GM18526 (cell line): ENCODE results near the gene AGPS.

Experiments
- POLR2A ChIP-seq: IDR thresholded peaks from 3 replicates; pipeline ENCODE4 v1.6.1; 2011; ENCODE audit not compliant: insufficient read length; ENCODE audit errors: extremely low read depth

The AGPS gene

GRCh38 chr2:177495945-177496344 lies 103.4 kb downstream of the AGPS start:
- TF ChIP-seq POLR2A = no peak

DNA sequence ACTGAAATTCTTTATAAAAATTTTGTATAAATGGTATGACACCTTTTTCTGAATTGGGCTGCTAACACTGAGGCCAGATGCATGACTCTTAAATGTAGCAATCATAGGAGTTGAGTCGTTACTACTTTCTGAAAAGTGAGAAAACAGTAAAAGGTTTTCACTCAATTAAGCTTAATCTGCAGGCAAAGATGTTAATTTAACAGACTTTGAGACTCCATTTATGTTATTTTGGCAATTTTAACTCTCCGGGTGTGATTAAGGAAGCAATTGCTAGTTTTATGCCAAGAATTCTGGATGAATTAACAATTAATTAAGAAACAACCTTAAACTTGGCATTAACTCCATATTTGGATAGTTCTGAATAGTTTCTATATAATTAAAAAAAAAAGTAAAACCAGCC lies 104.3 kb downstream of the AGPS start:
- no peak for TF ChIP-seq POLR2A

DNA sequence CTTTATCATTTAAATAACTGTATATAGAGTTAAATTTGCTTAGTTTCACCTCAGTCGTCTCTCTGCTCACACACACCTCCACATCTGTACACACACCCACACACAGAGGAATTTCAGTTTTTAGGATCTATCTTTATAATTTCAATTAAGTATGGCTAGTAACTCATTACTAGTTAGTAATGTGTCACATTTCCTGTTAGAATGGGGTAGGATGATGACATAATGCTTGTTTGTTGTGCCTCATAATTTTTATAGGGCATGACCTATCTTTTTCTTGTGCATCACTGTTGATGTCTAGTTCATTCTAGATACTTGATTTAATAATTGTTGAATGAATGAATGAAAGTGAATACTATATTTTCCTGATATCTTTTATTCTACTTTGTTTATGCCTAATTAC lies 108.6 kb downstream of the AGPS start:
- no peak for TF ChIP-seq POLR2A

DNA sequence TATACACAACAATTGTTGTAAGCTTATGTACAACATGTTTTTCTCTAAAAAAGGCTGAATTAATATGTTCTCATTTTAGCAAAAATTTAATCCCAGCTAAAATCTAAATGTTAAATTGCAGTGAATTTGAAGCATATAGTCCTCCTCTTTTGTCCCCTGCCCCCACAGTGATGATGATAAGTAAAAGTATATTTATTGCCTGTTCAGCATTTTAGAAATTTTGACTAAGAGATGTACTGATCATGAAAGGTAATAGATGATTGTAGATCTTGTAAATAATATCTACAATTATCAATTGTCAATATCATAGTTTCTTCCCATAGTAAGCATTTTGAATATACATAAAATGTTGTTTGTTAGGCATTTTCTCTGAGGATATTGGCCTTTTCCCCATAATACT lies 113.9 kb downstream of the AGPS start:
- TF ChIP-seq POLR2A = no peak

GRCh38 chr2:177506998-177507397 lies 114.4 kb downstream of the AGPS start:
- no peak for TF ChIP-seq POLR2A

DNA sequence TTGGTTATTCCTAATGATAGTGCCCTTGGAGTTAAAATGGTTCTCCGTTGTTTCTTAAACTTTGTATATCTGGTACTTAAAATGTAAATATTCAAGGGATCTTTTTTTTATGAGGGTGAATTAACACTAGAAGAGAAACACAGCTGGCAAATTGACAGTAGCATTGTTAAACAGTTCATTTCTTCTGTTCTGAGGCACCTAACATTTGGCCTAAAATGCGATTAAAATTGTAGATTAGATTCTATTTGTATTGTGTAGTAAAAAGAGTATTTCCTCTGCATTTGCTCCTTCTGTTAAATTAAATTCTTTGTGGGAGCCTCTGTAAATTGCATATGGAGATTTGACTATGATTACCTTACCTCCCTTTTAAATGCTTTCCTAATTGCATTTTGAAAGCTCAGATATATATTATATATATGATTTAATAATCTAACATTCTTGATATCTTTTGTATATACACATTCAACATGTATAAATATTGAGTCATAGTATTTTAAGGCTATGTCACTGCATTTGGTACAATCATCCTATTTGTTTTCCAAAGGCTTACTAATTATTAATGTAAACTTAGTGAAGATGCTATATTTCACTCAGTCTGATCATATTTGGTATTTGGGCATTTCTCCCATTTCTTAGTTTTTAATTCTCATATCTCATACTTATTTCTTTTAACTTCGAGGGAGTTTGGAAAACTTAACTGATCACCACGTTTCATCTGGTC lies 124.4 kb downstream of the AGPS start:
- no peak for TF ChIP-seq POLR2A

DNA sequence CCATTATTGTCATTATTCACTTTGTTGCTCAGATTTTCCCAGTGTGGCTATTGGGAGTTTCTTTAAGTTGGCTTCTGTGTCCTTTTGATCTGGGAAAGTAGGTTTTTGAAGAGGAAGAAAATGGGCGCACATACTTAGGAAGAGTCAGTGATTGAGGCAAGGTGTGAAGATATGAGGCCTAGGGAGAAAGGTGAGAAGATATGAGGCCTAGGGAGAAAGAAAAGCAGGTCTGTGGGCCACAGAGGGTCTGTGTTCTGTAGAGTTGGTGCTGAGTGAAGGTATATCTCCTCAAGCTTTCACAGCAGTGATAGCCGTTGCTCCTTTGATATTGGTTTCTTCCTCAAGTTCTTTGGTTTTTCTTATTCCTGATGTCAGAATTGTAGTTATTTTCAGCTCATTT lies 126.2 kb downstream of the AGPS start:
- no peak for TF ChIP-seq POLR2A

GRCh38 chr2:177519534-177520115 lies 127.1 kb downstream of the AGPS start:
- TF ChIP-seq POLR2A = no peak

DNA sequence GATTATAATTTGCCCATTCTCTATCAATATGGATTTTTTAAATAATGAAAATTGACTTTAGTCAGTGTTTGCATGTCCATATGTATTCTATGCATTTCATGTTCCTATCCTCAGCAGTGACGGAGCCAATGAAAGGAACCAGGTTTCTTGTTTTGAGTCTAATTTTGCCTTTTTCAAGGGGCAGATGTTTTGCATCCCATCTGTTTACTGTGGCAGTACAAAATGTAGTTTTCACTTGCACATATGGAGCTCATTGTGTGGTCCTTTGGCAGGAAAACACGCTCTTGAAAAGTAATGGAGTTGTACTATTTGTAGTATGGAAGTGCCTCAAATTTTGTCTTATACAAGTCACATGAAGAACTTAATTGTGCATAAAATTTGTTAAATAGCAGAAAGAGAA lies 127.8 kb downstream of the AGPS start:
- no peak for TF ChIP-seq POLR2A

- TF ChIP-seq POLR2A = no peak
These were observed 131.2 kb downstream of the AGPS start for GRCh38 chr2:177523781-177524180.

GRCh38 chr2:177525351-177525924 lies 132.9 kb downstream of the AGPS start:
- no peak for TF ChIP-seq POLR2A

GRCh38 chr2:177528351-177528933 lies 135.9 kb downstream of the AGPS start:
- no peak for TF ChIP-seq POLR2A

DNA sequence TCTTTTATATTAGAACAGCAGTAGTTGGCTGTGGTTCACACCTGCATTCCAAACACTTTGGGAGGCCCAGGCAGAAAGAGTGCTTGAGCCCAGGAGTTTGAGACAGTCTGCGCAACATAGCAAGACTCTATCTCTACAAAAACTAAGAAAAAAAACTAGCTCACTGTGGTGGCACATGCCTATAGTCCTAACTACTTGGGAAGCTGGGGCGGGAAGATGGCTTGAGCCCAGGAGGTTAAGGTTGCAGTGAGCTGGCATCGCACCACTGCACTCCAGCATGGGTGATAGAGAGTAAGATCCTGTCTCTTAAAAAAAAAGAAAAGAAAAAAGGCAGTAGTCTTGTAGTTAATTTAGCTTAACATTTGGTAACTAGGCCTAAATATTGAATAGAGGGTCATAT lies 136.6 kb downstream of the AGPS start:
- TF ChIP-seq POLR2A = no peak

- TF ChIP-seq POLR2A = no peak
These were observed 138.0 kb downstream of the AGPS start for GRCh38 chr2:177530561-177530960.

DNA sequence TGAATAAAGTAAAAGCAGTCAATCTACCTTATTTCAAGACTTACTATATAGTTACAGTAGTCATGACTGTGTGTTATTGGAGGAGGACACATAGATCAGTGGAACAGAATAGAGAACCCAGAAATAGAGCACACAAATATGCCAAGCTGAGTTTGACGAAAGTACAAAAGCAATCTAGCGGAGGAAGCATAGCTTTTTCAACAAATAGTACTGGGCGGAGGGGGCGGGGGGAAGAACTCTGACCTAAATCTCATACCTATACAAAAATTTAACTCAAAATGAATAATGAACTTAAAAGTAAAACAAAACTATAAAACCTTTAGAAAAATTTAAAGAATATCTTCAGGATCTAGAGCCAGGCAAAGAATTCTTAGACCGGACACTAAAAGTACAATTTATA lies 139.1 kb downstream of the AGPS start:
- no peak for TF ChIP-seq POLR2A

GRCh38 chr2:177532567-177532966 lies 140.0 kb downstream of the AGPS start:
- TF ChIP-seq POLR2A = no peak

DNA sequence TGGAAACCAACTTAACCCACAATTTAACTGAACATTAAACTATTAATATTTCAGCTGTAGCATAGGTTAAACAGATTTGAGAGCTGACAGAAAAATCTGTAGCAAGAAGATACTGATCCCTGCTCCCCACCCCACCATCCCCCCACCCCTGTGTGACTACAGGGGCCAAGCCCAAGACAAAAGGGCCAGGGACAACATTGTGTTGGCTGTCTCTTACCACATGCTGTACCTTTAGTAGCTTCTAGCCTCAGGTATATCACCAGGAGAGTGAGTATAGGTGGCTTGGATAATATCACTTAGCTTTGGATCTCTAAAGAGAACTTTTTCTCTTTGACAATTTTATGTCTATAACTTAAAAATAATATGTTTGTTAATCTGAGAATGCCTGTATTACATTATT lies 140.7 kb downstream of the AGPS start:
- no peak for TF ChIP-seq POLR2A

DNA sequence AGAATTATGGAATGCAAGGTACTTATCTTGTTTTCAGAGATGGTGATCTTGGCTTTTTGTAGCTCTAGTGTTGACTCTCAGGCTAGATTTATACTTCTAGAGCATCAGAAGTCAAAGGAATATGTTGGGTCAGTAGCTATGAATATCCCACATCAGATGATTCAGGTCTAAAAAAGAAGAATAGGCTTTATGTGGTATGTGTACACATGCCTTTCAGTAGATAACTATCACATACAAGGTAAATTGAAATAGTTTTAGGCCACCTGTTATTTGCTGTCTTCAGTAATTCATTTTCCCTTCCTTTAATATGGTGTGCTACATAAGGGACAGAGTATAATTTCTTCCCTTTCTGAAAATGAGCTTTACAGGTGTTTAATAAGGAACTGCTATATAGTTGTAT lies 142.4 kb downstream of the AGPS start:
- TF ChIP-seq POLR2A = no peak
